Astrocyte (in vitro differentiated cells and primary cell): Measurements from ENCODE around the gene ADAMTS17. TPM values are rescaled to one million over a fixed set of nuclear protein-coding genes. Genes with fewer than 3 reads are reported as not detected.

ENCODE experiments used
- DNase-seq: peaks from one replicate; pipeline ENCODE4 v3.0.0-alpha.2; 2010; ENCODE audit warnings: low read depth
- FAIRE-seq: peaks from 2 replicates; lab custom pipeline; 2011; peaks lifted over from hg19 to GRCh38; lab: Jason Lieb, UNC
- H2AFZ ChIP-seq: 2 replicates; pipeline ENCODE4 v1.6.0; 2012; ENCODE audit warnings: low read depth, low read length, inconsistent platforms
- H3K27ac ChIP-seq: 2 replicates; pipeline ENCODE4 v1.5.1; 2011; ENCODE audit warnings: low read depth, low read length, inconsistent platforms
- H3K27me3 ChIP-seq: 2 replicates; pipeline ENCODE4 v1.6.0; 2011; ENCODE audit warnings: low read length, inconsistent platforms; ENCODE audit not compliant: insufficient read depth
- H3K36me3 ChIP-seq: 2 replicates; pipeline ENCODE4 v1.5.1; 2011; ENCODE audit warnings: low read length, inconsistent platforms; ENCODE audit not compliant: insufficient read depth
- H3K4me1 ChIP-seq: 2 replicates; pipeline ENCODE4 v1.5.1; 2011; ENCODE audit warnings: low read length, inconsistent platforms; ENCODE audit not compliant: insufficient read depth
- H3K4me2 ChIP-seq: 2 replicates; pipeline ENCODE4 v1.6.0; 2012; ENCODE audit warnings: low read length, inconsistent platforms
- H3K4me3 ChIP-seq: 2 replicates; pipeline ENCODE4 v1.5.1; 2011; ENCODE audit warnings: low read depth, mild to moderate bottlenecking, low read length, inconsistent platforms; ENCODE audit not compliant: insufficient read depth
- H3K79me2 ChIP-seq: 2 replicates; pipeline ENCODE4 v1.6.0; 2012; ENCODE audit warnings: mild to moderate bottlenecking, low read length, inconsistent platforms; ENCODE audit not compliant: insufficient read depth
- H3K9ac ChIP-seq: 2 replicates; pipeline ENCODE4 v1.6.0; 2012; ENCODE audit warnings: mild to moderate bottlenecking, low read length, inconsistent platforms
- H3K9me3 ChIP-seq: 2 replicates; pipeline ENCODE4 v1.5.1; 2012; ENCODE audit warnings: low read depth, mild to moderate bottlenecking, low read length, inconsistent platforms; ENCODE audit not compliant: insufficient read depth
- H4K20me1 ChIP-seq: 2 replicates; pipeline ENCODE4 v1.6.0; 2012; ENCODE audit warnings: low read length, inconsistent platforms; ENCODE audit not compliant: insufficient read depth
- H3K27ac Mint-ChIP-seq: one replicate; pipeline ENCODE4 v1.8.0; 2021; ENCODE audit warnings: mild to moderate bottlenecking, mixed read lengths; ENCODE audit not compliant: unreplicated experiment
- H3K27me3 Mint-ChIP-seq: one replicate; pipeline ENCODE4 v1.8.0; 2021; ENCODE audit warnings: low read depth, mixed read lengths; ENCODE audit not compliant: unreplicated experiment
- H3K36me3 Mint-ChIP-seq: one replicate; pipeline ENCODE4 v1.8.0; 2021; ENCODE audit warnings: low read depth, mixed read lengths; ENCODE audit not compliant: unreplicated experiment
- H3K4me1 Mint-ChIP-seq: one replicate; pipeline ENCODE4 v1.8.0; 2021; ENCODE audit warnings: low read depth, mixed read lengths; ENCODE audit not compliant: unreplicated experiment
- H3K4me3 Mint-ChIP-seq: one replicate; pipeline ENCODE4 v1.8.0; 2021; ENCODE audit warnings: mild to moderate bottlenecking, moderate library complexity, mixed read lengths; ENCODE audit not compliant: unreplicated experiment
- H3K9me3 Mint-ChIP-seq: one replicate; pipeline ENCODE4 v1.8.0; 2021; ENCODE audit warnings: mild to moderate bottlenecking, mixed read lengths; ENCODE audit not compliant: unreplicated experiment
- EZH2 ChIP-seq: IDR thresholded peaks from 2 replicates; pipeline ENCODE4 v1.6.1; 2012; ENCODE audit warnings: mild to moderate bottlenecking, low read length, inconsistent platforms; ENCODE audit not compliant: insufficient read depth
- total RNA-seq: library from RNA; stranded (reverse); gene quantifications from 2 replicates; pipeline ENCODE4 v1.2.1, GENCODE V29; 2021
- TF ChIP-seq, protein P1 (sequence below): IDR thresholded peaks from 2 replicates; pipeline ENCODE4 v1.5.1; 2011; ENCODE audit warnings: low read depth, mild to moderate bottlenecking, inconsistent platforms, low read length, moderate library complexity; ENCODE audit not compliant: insufficient read depth

The ADAMTS17 gene
- total RNA-seq, 1 donor from 2014 or later, result 0.27 TPM

DNA sequence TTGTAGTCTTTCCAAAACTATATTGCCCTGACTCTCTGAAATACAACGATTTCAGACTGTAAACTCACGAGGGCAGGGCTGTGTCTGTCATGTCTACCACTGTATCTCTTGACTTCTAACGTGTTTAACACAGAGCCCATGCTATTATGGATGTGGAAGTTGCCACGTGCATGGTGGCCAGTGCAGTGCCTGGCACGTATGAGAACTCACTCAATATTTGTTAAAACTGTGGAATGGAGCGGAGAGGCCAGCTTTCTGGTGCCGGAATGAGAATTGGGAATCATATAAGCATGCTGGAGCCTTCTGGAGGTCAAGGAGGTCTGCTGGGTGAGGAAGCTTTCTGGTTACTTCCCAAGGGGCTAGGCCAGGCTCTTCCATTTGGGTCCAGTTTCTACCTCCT lies 387.9 kb downstream of the ADAMTS17 start:
- Histone ChIP-seq H3K4me3 (no peak overlapping the region), H2AFZ (no peak overlapping the region), H3K27ac (no peak overlapping the region), H4K20me1 (no peaks in the 10 kb centered on the region), H3K36me3 (no peaks in the 10 kb centered on the region), H3K9ac (no peak overlapping the region), H3K79me2 (no peaks in the 10 kb centered on the region), H3K9me3 (peaks cover 2% of the 10 kb centered on the region), H3K4me1 (peaks cover 6% of the 10 kb centered on the region), H3K4me2 (no peak overlapping the region), H3K27me3 (no peaks in the 10 kb centered on the region)
- no peak for FAIRE-seq
- Mint-ChIP-seq H3K4me3 (no peak overlapping the region), H3K36me3 (no peaks in the 10 kb centered on the region), H3K9me3 (peaks cover 11% of the 10 kb centered on the region), H3K27ac (no peak overlapping the region), H3K4me1 (no peaks in the 10 kb centered on the region), H3K27me3 (peaks cover 24% of the 10 kb centered on the region)
- no peak for DNase-seq
- TF ChIP-seq EZH2, result no peak
- TF ChIP-seq, protein P1, sequence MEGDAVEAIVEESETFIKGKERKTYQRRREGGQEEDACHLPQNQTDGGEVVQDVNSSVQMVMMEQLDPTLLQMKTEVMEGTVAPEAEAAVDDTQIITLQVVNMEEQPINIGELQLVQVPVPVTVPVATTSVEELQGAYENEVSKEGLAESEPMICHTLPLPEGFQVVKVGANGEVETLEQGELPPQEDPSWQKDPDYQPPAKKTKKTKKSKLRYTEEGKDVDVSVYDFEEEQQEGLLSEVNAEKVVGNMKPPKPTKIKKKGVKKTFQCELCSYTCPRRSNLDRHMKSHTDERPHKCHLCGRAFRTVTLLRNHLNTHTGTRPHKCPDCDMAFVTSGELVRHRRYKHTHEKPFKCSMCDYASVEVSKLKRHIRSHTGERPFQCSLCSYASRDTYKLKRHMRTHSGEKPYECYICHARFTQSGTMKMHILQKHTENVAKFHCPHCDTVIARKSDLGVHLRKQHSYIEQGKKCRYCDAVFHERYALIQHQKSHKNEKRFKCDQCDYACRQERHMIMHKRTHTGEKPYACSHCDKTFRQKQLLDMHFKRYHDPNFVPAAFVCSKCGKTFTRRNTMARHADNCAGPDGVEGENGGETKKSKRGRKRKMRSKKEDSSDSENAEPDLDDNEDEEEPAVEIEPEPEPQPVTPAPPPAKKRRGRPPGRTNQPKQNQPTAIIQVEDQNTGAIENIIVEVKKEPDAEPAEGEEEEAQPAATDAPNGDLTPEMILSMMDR, result no peak

DNA sequence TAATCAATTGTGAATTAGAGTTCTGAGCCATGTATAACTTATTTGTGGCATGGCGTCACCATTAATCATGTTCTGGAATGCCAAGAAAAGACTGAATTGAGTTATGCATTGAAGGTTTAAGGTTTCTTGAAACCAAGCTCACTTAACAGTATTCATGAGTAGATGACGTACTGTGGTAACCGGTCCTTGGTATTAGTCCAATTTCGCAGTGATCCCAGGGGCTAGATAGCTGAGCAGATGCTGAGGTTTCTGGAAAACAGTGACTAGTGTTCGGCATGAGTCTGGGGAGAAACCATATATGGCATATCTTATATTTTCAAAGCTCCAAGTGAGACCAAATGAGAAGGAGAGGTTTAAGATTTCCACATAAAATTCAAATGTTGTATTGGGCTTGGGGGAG lies 390.3 kb downstream of the ADAMTS17 start:
- Histone ChIP-seq H3K9me3 (peaks cover 2% of the 10 kb centered on the region), H3K4me2 (peak overlapping the region; percentile 33), H3K4me3 (no peak overlapping the region), H3K27me3 (no peaks in the 10 kb centered on the region), H3K4me1 (peaks cover 6% of the 10 kb centered on the region), H3K79me2 (no peaks in the 10 kb centered on the region), H3K27ac (peak overlapping the region; percentile 52), H3K9ac (peak overlapping the region; percentile 12), H3K36me3 (no peaks in the 10 kb centered on the region), H4K20me1 (no peaks in the 10 kb centered on the region), H2AFZ (no peak overlapping the region)
- Mint-ChIP-seq H3K27ac (no peak overlapping the region), H3K36me3 (no peaks in the 10 kb centered on the region), H3K4me3 (no peak overlapping the region), H3K4me1 (no peaks in the 10 kb centered on the region), H3K9me3 (peaks cover 8% of the 10 kb centered on the region), H3K27me3 (peaks cover 14% of the 10 kb centered on the region)
- peak; percentile 91 for DNase-seq
- TF ChIP-seq, protein P1, result no peak
- no peak for TF ChIP-seq EZH2
- FAIRE-seq, result no peak

DNA sequence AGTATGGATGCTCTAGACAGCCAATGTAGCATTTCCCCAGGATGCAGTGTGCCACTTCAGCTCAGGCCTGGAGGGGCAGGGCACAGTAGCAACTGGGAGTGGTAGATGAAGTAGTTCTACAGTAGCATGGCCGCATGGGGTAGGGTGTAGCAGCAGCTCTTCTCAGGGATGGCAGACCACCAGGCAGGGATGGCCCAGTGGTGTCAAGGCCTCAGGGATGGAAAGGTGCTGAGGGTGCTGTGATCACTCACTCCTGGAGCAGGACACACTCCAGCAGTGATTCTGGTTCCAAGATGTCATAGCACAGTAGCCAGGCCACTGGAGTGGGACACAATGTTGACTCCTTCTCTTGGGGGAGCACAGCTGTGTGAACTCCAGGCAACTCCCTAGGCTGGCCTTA lies 397.6 kb downstream of the ADAMTS17 start:
- no peak overlapping the region for H3K4me2 ChIP-seq
- Mint-ChIP-seq H3K36me3 (peaks cover 3% of the 10 kb centered on the region), H3K27ac (no peak overlapping the region), H3K4me1 (no peaks in the 10 kb centered on the region), H3K9me3 (peaks cover 9% of the 10 kb centered on the region), H3K27me3 (peaks cover 5% of the 10 kb centered on the region), H3K4me3 (no peak overlapping the region)
- no peak overlapping the region for H3K4me3 ChIP-seq
- H3K79me2 ChIP-seq, result no peaks in the 10 kb centered on the region
- no peak for TF ChIP-seq EZH2
- TF ChIP-seq, protein P1, result no peak
- FAIRE-seq (no peak), DNase-seq (no peak)
- H4K20me1 ChIP-seq, result no peaks in the 10 kb centered on the region
- no peaks in the 10 kb centered on the region for H3K27me3 ChIP-seq
- no peak overlapping the region for H2AFZ ChIP-seq
- H3K9me3 ChIP-seq, result peaks cover 8% of the 10 kb centered on the region
- no peaks in the 10 kb centered on the region for H3K36me3 ChIP-seq
- no peak overlapping the region for H3K9ac ChIP-seq
- no peaks in the 10 kb centered on the region for H3K4me1 ChIP-seq
- no peak overlapping the region for H3K27ac ChIP-seq
